ENCODE results near the gene PIKFYVE.
"Not testable (repeated sequence)": the region's sequence is repeated elsewhere in the genome, so short reads cannot be mapped to it uniquely, and the experiment has no call there.

PIKFYVE gene

GRCh38 chr2:208315081-208315788, 49.2 kb downstream of the PIKFYVE start:
- no peaks in the 10 kb centered on the region for H3K4me1 ChIP-seq (ENCODE audit: control insufficient read depth, insufficient read depth, low read length)
- no peak overlapping the region for H3K4me3 ChIP-seq (ENCODE audit: low read length)
- no peaks in the 10 kb centered on the region for H3K27me3 ChIP-seq (ENCODE audit: control insufficient read depth, insufficient read depth, low read length)
- no peaks in the 10 kb centered on the region for H3K9me3 ChIP-seq (ENCODE audit: control insufficient read depth, low read length)
- no peak overlapping the region for H3K9ac ChIP-seq (ENCODE audit: low read length)
- peaks cover 3% of the 10 kb centered on the region for H3K36me3 ChIP-seq (ENCODE audit: control insufficient read depth, insufficient read depth, low read length)

GRCh38 chr2:208318127-208318526, 52.1 kb downstream of the PIKFYVE start:
- H3K36me3 ChIP-seq (ENCODE audit: control insufficient read depth, insufficient read depth, low read length), result peaks cover 3% of the 10 kb centered on the region

GRCh38 chr2:208319391-208319790, 53.3 kb downstream of the PIKFYVE start:
- peaks cover 3% of the 10 kb centered on the region for H3K36me3 ChIP-seq (ENCODE audit: control insufficient read depth, insufficient read depth, low read length)
- H3K4me1 ChIP-seq (ENCODE audit: control insufficient read depth, insufficient read depth, low read length), result no peaks in the 10 kb centered on the region
- H3K4me3 ChIP-seq (ENCODE audit: low read length), result no peak overlapping the region
- no peaks in the 10 kb centered on the region for H3K9me3 ChIP-seq (ENCODE audit: control insufficient read depth, low read length)
- H3K9ac ChIP-seq (ENCODE audit: low read length), result no peak overlapping the region
- no peaks in the 10 kb centered on the region for H3K27me3 ChIP-seq (ENCODE audit: control insufficient read depth, insufficient read depth, low read length)

More at GRCh38 chr2:208318127-208318526, 52.1 kb downstream of the PIKFYVE start:
- Histone ChIP-seq H3K4me1 (ENCODE audit: control insufficient read depth, insufficient read depth, low read length) (no peaks in the 10 kb centered on the region), H3K27me3 (ENCODE audit: control insufficient read depth, insufficient read depth, low read length) (no peaks in the 10 kb centered on the region), H3K4me3 (ENCODE audit: low read length) (no peak overlapping the region), H3K9me3 (ENCODE audit: control insufficient read depth, low read length) (no peaks in the 10 kb centered on the region), H3K9ac (ENCODE audit: low read length) (no peak overlapping the region)

- Histone ChIP-seq H3K36me3 (ENCODE audit: control insufficient read depth, insufficient read depth, low read length) (peaks cover 6% of the 10 kb centered on the region), H3K4me3 (ENCODE audit: low read length) (no peak overlapping the region), H3K9me3 (ENCODE audit: control insufficient read depth, low read length) (no peaks in the 10 kb centered on the region), H3K9ac (ENCODE audit: low read length) (no peak overlapping the region), H3K27me3 (ENCODE audit: control insufficient read depth, insufficient read depth, low read length) (no peaks in the 10 kb centered on the region), H3K4me1 (ENCODE audit: control insufficient read depth, insufficient read depth, low read length) (no peaks in the 10 kb centered on the region)
Measured at GRCh38 chr2:208320686-208321085, 54.6 kb downstream of the PIKFYVE start.

GRCh38 chr2:208326016-208326415, 60.0 kb downstream of the PIKFYVE start:
- no peak overlapping the region for H3K9ac ChIP-seq (ENCODE audit: low read length)
- H3K4me1 ChIP-seq (ENCODE audit: control insufficient read depth, insufficient read depth, low read length), result no peaks in the 10 kb centered on the region
- peaks cover 9% of the 10 kb centered on the region for H3K36me3 ChIP-seq (ENCODE audit: control insufficient read depth, insufficient read depth, low read length)
- no peaks in the 10 kb centered on the region for H3K27me3 ChIP-seq (ENCODE audit: control insufficient read depth, insufficient read depth, low read length)
- H3K9me3 ChIP-seq (ENCODE audit: control insufficient read depth, low read length), result no peaks in the 10 kb centered on the region
- H3K4me3 ChIP-seq (ENCODE audit: low read length), result no peak overlapping the region

- Histone ChIP-seq H3K9me3 (ENCODE audit: control insufficient read depth, low read length) (no peaks in the 10 kb centered on the region), H3K4me3 (ENCODE audit: low read length) (no peak overlapping the region), H3K9ac (ENCODE audit: low read length) (no peak overlapping the region), H3K36me3 (ENCODE audit: control insufficient read depth, insufficient read depth, low read length) (peaks cover 9% of the 10 kb centered on the region), H3K4me1 (ENCODE audit: control insufficient read depth, insufficient read depth, low read length) (no peaks in the 10 kb centered on the region), H3K27me3 (ENCODE audit: control insufficient read depth, insufficient read depth, low read length) (no peaks in the 10 kb centered on the region)
Measured at GRCh38 chr2:208329485-208329884, 63.4 kb downstream of the PIKFYVE start.

- Histone ChIP-seq H3K36me3 (ENCODE audit: control insufficient read depth, insufficient read depth, low read length) (no peaks in the 10 kb centered on the region), H3K4me1 (ENCODE audit: control insufficient read depth, insufficient read depth, low read length) (no peaks in the 10 kb centered on the region), H3K9ac (ENCODE audit: low read length) (no peak overlapping the region), H3K9me3 (ENCODE audit: control insufficient read depth, low read length) (no peaks in the 10 kb centered on the region), H3K27me3 (ENCODE audit: control insufficient read depth, insufficient read depth, low read length) (no peaks in the 10 kb centered on the region), H3K4me3 (ENCODE audit: low read length) (no peak overlapping the region)
Measured at GRCh38 chr2:208334230-208334629, 68.2 kb downstream of the PIKFYVE start.

GRCh38 chr2:208346756-208347155, 80.7 kb downstream of the PIKFYVE start:
- no peak overlapping the region for H3K9ac ChIP-seq (ENCODE audit: low read length)
- H3K4me3 ChIP-seq (ENCODE audit: low read length), result no peak overlapping the region
- H3K4me1 ChIP-seq (ENCODE audit: control insufficient read depth, insufficient read depth, low read length), result no peaks in the 10 kb centered on the region
- H3K27me3 ChIP-seq (ENCODE audit: control insufficient read depth, insufficient read depth, low read length), result no peaks in the 10 kb centered on the region
- no peaks in the 10 kb centered on the region for H3K9me3 ChIP-seq (ENCODE audit: control insufficient read depth, low read length)
- no peaks in the 10 kb centered on the region for H3K36me3 ChIP-seq (ENCODE audit: control insufficient read depth, insufficient read depth, low read length)

GRCh38 chr2:208350610-208351009, 84.6 kb downstream of the PIKFYVE start:
- Histone ChIP-seq H3K4me1 (ENCODE audit: control insufficient read depth, insufficient read depth, low read length) (peaks cover 4% of the 10 kb centered on the region), H3K27me3 (ENCODE audit: control insufficient read depth, insufficient read depth, low read length) (no peaks in the 10 kb centered on the region), H3K9ac (ENCODE audit: low read length) (no peak overlapping the region), H3K4me3 (ENCODE audit: low read length) (no peak overlapping the region), H3K9me3 (ENCODE audit: control insufficient read depth, low read length) (no peaks in the 10 kb centered on the region), H3K36me3 (ENCODE audit: control insufficient read depth, insufficient read depth, low read length) (peaks cover 4% of the 10 kb centered on the region)

- H3K4me1 ChIP-seq (ENCODE audit: control insufficient read depth, insufficient read depth, low read length), result peaks cover 4% of the 10 kb centered on the region
- no peaks in the 10 kb centered on the region for H3K9me3 ChIP-seq (ENCODE audit: control insufficient read depth, low read length)
- H3K36me3 ChIP-seq (ENCODE audit: control insufficient read depth, insufficient read depth, low read length), result peaks cover 4% of the 10 kb centered on the region
- H3K27me3 ChIP-seq (ENCODE audit: control insufficient read depth, insufficient read depth, low read length), result no peaks in the 10 kb centered on the region
- no peak overlapping the region for H3K4me3 ChIP-seq (ENCODE audit: low read length)
- H3K9ac ChIP-seq (ENCODE audit: low read length), result no peak overlapping the region
Measured at GRCh38 chr2:208352644-208353567, 86.9 kb downstream of the PIKFYVE start.

GRCh38 chr2:208354964-208355381, 88.9 kb downstream of the PIKFYVE start:
- H3K36me3 ChIP-seq (ENCODE audit: control insufficient read depth, insufficient read depth, low read length), result peaks cover 8% of the 10 kb centered on the region

GRCh38 chr2:208356420-208356819, 90.4 kb downstream of the PIKFYVE start:
- H3K36me3 ChIP-seq (ENCODE audit: control insufficient read depth, insufficient read depth, low read length); H3K4me3 ChIP-seq (ENCODE audit: low read length); H3K9ac ChIP-seq (ENCODE audit: low read length); H3K27me3 ChIP-seq (ENCODE audit: control insufficient read depth, insufficient read depth, low read length); H3K4me1 ChIP-seq (ENCODE audit: control insufficient read depth, insufficient read depth, low read length); H3K9me3 ChIP-seq (ENCODE audit: control insufficient read depth, low read length): not testable (repeated sequence)

More at GRCh38 chr2:208354964-208355381, 88.9 kb downstream of the PIKFYVE start:
- Histone ChIP-seq H3K4me3 (ENCODE audit: low read length) (no peak overlapping the region), H3K4me1 (ENCODE audit: control insufficient read depth, insufficient read depth, low read length) (peaks cover 4% of the 10 kb centered on the region), H3K27me3 (ENCODE audit: control insufficient read depth, insufficient read depth, low read length) (no peaks in the 10 kb centered on the region), H3K9ac (ENCODE audit: low read length) (no peak overlapping the region), H3K9me3 (ENCODE audit: control insufficient read depth, low read length) (no peaks in the 10 kb centered on the region)
